Muscle of leg (tissue), 11 donors: ENCODE measurements around the gene HMGXB4. TPM values are rescaled to one million over a fixed set of nuclear protein-coding genes. Genes with fewer than 3 reads are reported as not detected.

Source experiments
- DNase-seq: peaks from one replicate; pipeline ENCODE4 v3.0.0; 2013
- H3K27ac ChIP-seq: one replicate; pipeline ENCODE4 v1.5.1; 2013; ENCODE audit warnings: mild to moderate bottlenecking, low read length, control low read depth
- H3K27me3 ChIP-seq: one replicate; pipeline ENCODE4 v1.6.1; 2013; ENCODE audit warnings: low read length; ENCODE audit not compliant: control insufficient read depth, insufficient read depth
- H3K36me3 ChIP-seq: one replicate; pipeline ENCODE4 v1.6.1; 2013; ENCODE audit warnings: low read length; ENCODE audit not compliant: control insufficient read depth, insufficient read depth
- H3K4me1 ChIP-seq: one replicate; pipeline ENCODE4 v1.6.1; 2013; ENCODE audit warnings: low read length; ENCODE audit not compliant: control insufficient read depth, insufficient read depth
- H3K4me3 ChIP-seq: one replicate; pipeline ENCODE4 v1.5.1; 2013; ENCODE audit warnings: low read length, control low read depth
- H3K9me3 ChIP-seq: replicated peaks from 2 replicates; pipeline ENCODE4 v1.6.1; 2013; ENCODE audit warnings: low read depth, low read length; ENCODE audit not compliant: control insufficient read depth
- WGBS: methylation state at CpG from one replicate; pipeline ENCODE4 v1.1.5; 2013; ENCODE audit warnings: missing lambda C conversion rate; ENCODE audit not compliant: insufficient coverage; 5-methylcytosine and 5-hydroxymethylcytosine counted together
- polyA plus RNA-seq, 8 donors: library from polyadenylated mRNA; unstranded; fragments of 120-200 nt; gene quantifications; one replicate each; pipeline versions ENCODE4 v1.2.1 to v1.2.3, GENCODE V29; 2013; ENCODE audit warnings: inconsistent platforms in 1 of 8, low replicate concordance in 1 of 8; ENCODE audit not compliant: insufficient read length in 8 of 8, insufficient read depth in 1 of 8
- total RNA-seq: library from RNA; stranded (reverse); fragments of 120-200 nt; gene quantifications from one replicate; pipeline ENCODE4 v1.2.4, GENCODE V29; 2013

The HMGXB4 gene
- total and polyA plus RNA-seq, 9 donors = 8.7 to 20.3 (median 15.5) TPM

DNA sequence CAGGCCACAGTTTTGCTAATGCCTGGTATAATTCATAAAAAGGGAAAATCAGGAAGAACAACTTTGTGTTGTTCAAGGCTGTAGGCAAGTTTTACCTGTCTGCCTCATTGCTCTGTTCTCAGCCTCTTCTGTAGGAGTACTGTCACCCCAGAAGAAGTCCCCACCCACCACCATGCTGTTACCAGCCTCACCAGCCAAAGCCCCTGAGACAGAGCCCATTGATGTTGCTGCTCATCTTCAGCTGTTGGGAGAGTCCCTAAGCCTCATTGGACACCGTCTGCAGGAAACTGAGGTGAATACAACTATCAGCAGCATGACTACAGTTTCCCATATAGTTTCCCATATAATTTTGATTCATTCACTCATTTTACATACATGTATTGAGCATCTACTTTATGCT lies 30.8 kb downstream of the HMGXB4 start:
- Histone ChIP-seq H3K9me3 (no peaks in the 10 kb centered on the region), H3K27ac (no peak overlapping the region), H3K4me1 (no peaks in the 10 kb centered on the region), H3K4me3 (no peak overlapping the region), H3K36me3 (peaks cover 44% of the 10 kb centered on the region), H3K27me3 (no peaks in the 10 kb centered on the region)
- WGBS = 100% methylated on average over 1 of the region's 1 CpG
- no peak for DNase-seq

DNA sequence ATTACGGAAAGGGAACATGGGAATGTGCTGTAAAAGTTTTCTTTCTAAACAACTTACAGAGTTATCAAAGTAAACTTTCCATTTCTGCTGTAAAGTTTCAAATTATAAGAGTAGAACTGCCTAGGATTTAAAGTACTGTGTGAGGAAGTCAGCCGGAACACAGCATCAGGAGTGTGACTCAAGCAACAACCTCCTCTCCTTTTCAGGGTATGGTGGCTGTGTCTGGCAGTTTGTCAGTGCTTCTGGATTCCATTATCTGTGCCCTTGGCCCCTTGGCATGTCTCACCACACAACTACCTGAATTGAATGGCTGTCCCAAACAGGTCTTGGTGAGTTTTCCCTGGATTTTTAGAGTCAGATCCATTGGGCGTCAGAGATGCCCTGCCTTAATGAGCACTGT lies 35.5 kb downstream of the HMGXB4 start:
- no peak for DNase-seq
- Histone ChIP-seq H3K4me3 (no peak overlapping the region), H3K36me3 (peaks cover 49% of the 10 kb centered on the region), H3K27ac (no peak overlapping the region), H3K9me3 (no peaks in the 10 kb centered on the region), H3K27me3 (no peaks in the 10 kb centered on the region), H3K4me1 (no peaks in the 10 kb centered on the region)
- 100% methylated on average over 1 of the region's 3 CpGs for WGBS

DNA sequence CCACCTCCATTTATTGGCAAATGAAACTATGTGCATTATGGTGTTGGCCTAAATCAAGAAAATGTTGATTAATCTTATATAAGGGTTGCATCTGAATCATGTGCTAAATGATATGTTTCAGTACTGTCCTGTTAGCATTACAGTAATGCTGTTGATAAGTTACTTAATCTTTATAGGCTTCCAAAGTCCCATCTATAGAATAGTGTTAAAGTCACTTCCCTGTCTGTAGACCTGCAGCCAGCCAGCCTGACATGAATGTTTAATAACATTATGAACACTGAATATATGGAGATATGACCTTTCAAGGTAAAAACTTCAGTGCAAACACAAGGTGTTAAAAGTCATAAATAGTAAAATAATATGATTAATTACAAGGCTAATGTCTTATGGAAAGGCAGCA lies 38.8 kb downstream of the HMGXB4 start:
- DNase-seq = no peak
- H3K36me3 ChIP-seq = peaks cover 37% of the 10 kb centered on the region
- peaks cover 12% of the 10 kb centered on the region for H3K4me1 ChIP-seq
- no peaks in the 10 kb centered on the region for H3K9me3 ChIP-seq
- H3K27me3 ChIP-seq = no peaks in the 10 kb centered on the region
- H3K27ac ChIP-seq = no peak overlapping the region
- no peak overlapping the region for H3K4me3 ChIP-seq

DNA sequence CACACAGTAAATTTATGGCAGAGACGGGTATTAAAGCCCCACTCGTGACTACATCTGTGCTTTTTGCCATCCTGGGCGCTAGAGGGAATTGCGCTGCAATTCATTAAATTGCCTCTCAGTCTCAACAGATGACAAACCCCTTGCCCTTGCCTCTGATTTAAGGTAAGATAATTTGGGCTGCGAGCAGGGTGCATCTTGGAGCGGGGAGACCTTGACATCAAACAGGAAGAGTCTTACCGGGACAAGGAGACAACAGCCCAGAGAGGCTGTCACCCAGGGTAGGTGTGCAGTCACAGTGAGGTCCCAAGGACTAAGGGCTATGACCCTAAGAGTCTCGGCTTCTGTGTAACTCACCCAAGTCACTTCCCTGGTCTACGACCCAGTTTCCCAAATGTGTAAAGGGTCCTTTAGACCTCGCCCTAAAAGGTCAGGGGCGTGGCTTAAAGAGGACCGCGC lies 42.0 kb downstream of the HMGXB4 start:
- peak overlapping the region; percentile 97 for H3K27ac ChIP-seq
- no peaks in the 10 kb centered on the region for H3K27me3 ChIP-seq
- WGBS = 8% methylated on average over 11 of the region's 13 CpGs
- peaks cover 12% of the 10 kb centered on the region for H3K36me3 ChIP-seq
- peaks cover 15% of the 10 kb centered on the region for H3K4me1 ChIP-seq
- H3K4me3 ChIP-seq = peak overlapping the region; percentile 83
- peak; percentile 57 for DNase-seq
- no peaks in the 10 kb centered on the region for H3K9me3 ChIP-seq

DNA sequence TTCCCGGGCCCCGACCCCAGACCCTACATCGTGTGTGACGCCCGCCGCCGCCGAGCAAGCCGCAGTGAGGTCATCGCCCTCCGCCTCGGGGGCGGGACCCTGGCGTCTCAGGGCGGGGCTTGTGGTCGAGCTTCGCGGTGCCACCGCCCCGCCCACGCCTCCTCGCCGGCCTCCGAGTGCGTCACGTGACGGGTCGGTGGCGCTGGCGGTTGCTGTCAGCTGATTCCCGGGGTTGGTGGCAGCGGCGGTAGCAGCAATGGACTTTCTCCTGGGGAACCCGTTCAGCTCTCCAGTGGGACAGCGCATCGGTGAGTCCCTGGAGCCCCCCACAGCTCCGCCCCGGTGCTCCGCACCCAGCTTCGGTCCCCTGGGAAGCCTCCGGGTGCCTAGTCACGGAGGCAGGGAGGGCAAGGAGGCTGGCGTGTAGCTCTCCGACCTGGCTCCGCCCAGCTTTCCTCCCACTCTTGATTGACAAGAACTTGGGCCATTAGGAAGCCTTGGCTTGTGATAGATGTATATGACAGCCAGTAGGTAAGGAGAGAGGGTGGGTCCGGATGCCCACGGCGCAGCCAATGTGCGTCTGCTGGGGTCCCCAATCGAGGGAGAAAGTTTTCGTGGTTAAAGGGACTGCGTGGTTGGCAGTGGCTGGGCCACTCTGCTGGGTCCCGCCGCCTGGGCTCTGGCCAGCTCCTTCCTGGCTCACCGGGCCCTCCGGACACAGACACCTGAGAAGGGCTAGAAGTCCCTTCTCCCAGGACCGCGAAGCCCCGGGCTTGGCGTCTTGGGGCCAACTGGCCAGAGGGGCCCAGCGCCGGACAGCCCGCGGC lies 42.6 kb downstream of the HMGXB4 start, which contains the start of gene TOM1:
TSS of gene TOM1 (plus strand) at position 222 of the 827 bp plus-strand sequence. CDS start at position 257, 35 bp downstream.
- Histone ChIP-seq H3K27ac (peak within 1 kb of the TSS; percentile 97), H3K9me3 (no peaks in the 10 kb centered on the region), H3K27me3 (no peaks in the 10 kb centered on the region), H3K4me1 (peaks cover 15% of the 10 kb centered on the region), H3K36me3 (peaks cover 8% of the 10 kb centered on the region), H3K4me3 (peak within 1 kb of the TSS; percentile 83)
- DNase-seq = peak; percentile 100
- WGBS = under 1% methylated on average over 55 of the region's 64 CpGs

DNA sequence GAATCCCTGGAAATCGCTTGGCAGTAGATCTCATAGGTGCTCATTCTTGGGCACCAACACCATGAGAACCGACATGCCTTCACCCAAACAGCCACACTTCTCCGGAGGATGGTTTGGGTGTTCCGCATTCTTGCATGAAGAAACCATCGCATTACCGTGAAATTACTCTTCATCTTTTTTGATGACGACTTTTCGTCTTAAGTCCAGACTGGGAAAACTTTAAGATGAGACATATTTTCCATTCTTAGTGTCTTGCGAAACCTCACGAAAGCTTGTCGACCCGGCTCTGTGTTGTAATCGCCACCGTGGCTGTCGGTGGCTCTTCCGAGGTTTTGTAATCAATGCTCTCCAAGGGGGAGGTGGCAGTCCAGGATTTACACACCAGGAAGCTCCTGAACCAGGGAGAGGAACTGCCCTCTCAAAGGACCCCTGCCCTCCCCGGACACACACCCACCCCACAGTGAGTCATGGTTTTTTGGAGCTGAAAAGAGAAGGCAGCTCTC lies 44.1 kb downstream of the HMGXB4 start:
- Histone ChIP-seq H3K27me3 (no peaks in the 10 kb centered on the region), H3K4me1 (peaks cover 15% of the 10 kb centered on the region), H3K9me3 (no peaks in the 10 kb centered on the region), H3K27ac (no peak overlapping the region), H3K4me3 (no peak overlapping the region), H3K36me3 (peaks cover 4% of the 10 kb centered on the region)
- DNase-seq = peak; percentile 65
- 84% methylated on average over 7 of the region's 17 CpGs for WGBS

DNA sequence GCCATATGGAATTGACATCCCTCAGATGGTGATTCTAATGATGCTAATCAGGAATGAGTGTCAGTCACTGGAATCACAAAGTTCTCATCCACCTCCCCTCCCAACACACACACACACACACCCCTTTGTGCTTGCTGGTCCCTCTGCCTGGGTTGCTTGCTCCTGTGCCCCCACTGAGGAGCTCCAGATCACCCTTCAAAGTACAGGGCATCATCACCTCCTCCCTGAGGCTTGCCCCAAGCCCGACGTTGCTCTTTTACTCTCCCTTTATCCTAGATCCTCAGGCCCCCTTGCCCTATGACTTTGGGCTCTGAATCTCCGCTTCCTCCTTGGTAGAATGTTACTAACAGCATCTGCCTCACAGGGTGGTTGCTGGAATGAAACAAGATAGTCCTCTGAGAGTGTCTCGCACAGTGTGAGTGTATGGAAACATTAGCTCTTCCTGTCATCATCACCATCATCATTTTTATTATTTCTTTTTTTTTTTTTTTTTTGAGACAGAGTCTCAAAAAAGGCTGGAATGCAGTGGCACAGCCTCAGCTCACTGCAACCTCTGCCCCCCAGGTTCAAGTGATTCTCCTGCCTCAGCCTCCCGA lies 45.8 kb downstream of the HMGXB4 start:
- H3K4me3 ChIP-seq = no peak overlapping the region

DNA sequence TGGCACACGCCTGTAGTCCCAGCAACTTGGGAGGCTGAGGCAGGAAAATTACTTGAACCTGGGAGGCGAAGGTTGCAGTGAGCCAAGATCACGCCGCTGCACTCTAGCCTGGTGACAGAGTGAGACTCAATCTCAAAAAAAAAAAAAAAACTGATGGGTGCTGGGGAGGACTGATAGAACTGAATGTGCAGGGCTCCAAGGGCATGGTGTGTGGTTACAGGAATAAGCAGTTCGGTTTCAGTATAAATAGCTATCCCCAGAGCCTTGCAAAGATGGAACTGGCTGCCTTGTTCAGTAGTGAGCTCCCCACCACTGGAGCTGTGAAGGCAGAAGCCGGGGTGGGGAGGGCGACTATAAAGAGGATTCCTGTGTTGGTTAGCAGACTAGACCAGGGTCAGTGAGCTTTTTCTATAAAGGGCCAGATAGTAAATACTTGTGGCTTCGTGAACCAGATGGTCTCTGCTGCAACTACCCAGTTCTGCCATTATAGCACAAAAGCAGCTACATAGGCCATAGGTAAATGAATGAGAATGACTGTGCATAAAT lies 48.3 kb downstream of the HMGXB4 start:
- H3K4me3 ChIP-seq = no peak overlapping the region
- no peaks in the 10 kb centered on the region for H3K36me3 ChIP-seq
- no peak for DNase-seq
- no peak overlapping the region for H3K27ac ChIP-seq
- 80% methylated on average over 7 of the region's 8 CpGs for WGBS
- no peaks in the 10 kb centered on the region for H3K9me3 ChIP-seq
- peaks cover 19% of the 10 kb centered on the region for H3K4me1 ChIP-seq
- H3K27me3 ChIP-seq = no peaks in the 10 kb centered on the region

More for the DNA sequence above, 45.8 kb downstream of the HMGXB4 start:
- WGBS = no CpG with 5 or more reads among the region's 5 CpGs
- no peak for DNase-seq
- Histone ChIP-seq H3K36me3 (no peaks in the 10 kb centered on the region), H3K27ac (no peak overlapping the region), H3K9me3 (no peaks in the 10 kb centered on the region), H3K27me3 (no peaks in the 10 kb centered on the region), H3K4me1 (peaks cover 24% of the 10 kb centered on the region)

DNA sequence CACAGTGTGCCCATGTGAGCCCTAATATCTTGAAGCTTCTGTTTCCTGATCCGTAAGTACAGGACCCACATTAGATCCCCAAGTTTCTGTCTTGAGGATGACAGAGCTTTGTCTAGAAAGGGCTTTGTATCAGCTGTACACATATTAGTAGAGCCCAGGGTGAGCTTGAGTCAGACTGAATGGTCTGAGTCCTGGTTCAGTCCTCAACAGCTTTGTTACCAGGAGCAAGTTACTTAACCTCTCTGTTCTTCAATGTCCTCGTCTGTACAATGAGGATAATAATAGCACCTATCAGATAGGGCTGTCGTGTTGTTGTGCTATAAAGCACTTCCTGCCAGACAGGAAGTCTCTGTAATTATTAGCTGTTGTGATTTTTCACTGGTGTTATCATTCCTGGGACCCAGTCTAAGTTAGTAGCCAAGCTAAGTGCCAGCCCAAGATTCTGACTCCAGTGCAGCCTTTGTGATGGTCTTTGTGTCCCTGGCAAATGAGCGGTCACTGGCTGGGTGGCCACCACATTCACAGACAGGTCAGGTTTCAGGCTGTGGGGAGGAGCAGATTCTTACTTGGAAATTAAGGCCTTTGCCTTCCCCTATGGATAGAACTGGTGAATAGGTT lies 49.2 kb downstream of the HMGXB4 start:
- peaks cover 20% of the 10 kb centered on the region for H3K4me1 ChIP-seq
- no peaks in the 10 kb centered on the region for H3K36me3 ChIP-seq
- no peaks in the 10 kb centered on the region for H3K9me3 ChIP-seq
- 41% methylated on average over 2 of the region's 4 CpGs for WGBS
- H3K4me3 ChIP-seq = no peak overlapping the region
- no peak for DNase-seq
- no peak overlapping the region for H3K27ac ChIP-seq
- H3K27me3 ChIP-seq = no peaks in the 10 kb centered on the region

DNA sequence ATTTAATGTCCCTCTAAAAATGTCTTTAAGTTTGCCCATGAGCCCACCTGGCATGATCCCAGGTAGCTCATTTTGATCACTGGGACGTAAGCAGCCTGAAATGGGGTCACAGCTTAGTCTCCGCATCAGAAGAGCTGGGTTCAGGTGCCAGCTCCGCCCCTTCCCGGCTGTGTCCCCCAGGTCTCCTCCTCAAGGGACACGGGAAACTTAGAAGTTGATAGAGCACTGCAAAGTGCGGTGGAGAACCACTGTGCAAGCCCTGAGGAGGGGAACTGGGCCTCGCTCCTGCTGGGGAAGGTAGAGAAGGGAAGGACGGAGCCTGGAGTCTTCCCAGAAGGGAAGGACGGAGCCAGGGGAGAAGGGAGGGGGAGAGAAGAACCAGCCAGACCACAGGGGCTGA lies 50.1 kb downstream of the HMGXB4 start:
- Histone ChIP-seq H3K27me3 (no peaks in the 10 kb centered on the region), H3K36me3 (no peaks in the 10 kb centered on the region), H3K27ac (no peak overlapping the region), H3K4me1 (peaks cover 28% of the 10 kb centered on the region), H3K4me3 (no peak overlapping the region), H3K9me3 (no peaks in the 10 kb centered on the region)
- WGBS = 66% methylated on average over 9 of the region's 9 CpGs
- no peak for DNase-seq
